ENCODE measurements around the gene MCC.

MCC gene

DNA sequence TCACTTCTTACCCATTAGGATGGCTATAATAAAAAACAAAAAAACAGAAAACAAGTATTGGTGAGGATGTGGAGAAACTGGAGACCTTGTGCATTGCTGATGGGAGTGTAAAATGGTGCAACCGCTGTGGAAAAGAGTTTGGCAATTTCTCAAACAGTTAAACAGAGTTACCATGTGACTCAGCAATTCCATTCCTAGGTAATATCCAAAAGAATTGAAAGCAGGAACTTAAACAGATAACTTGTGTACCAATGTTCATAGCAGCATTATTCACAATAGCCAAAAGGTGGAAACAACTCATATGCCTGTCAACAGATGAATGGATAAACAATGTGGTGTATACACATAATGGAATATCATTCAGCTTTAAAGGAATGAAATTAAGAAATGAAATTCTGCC lies 482.8 kb downstream of the MCC start:
- Histone ChIP-seq H3K4me1 (ENCODE audit: control insufficient read depth, insufficient read depth, low read length) (no peaks in the 10 kb centered on the region), H3K4me3 (ENCODE audit: low read depth, low read length) (no peak overlapping the region), H3K27ac (ENCODE audit: extremely low read depth, low read depth, low read length) (no peak overlapping the region), H3K36me3 (ENCODE audit: control insufficient read depth in 2 of 2, insufficient read depth in 1 of 2, low read length in 2 of 2) (peaks cover 59 to 69% of the 10 kb centered on the region in 2 experiments), H3K9me3 (ENCODE audit: control insufficient read depth, insufficient read depth, low read depth, low read length) (no peaks in the 10 kb centered on the region)
- CTCF ChIA-PET, result no interaction called here
- POLR2A ChIA-PET, result no interaction called here
- TF ChIP-seq SCRT1 (tag by site-specific recombination; IDR thresholded peaks at IDR 0.05; ENCODE audit: borderline replicate concordance) (no peak), ZSCAN23 (tag by site-specific recombination; IDR thresholded peaks at IDR 0.05) (no peak), ZBTB7A (tag by site-specific recombination; IDR thresholded peaks at IDR 0.05; ENCODE audit: low read depth) (no peak), ZNF214 (tag by site-specific recombination; IDR thresholded peaks at IDR 0.05; ENCODE audit: borderline replicate concordance) (no peak), KLF10 (tag by site-specific recombination; IDR thresholded peaks at IDR 0.05) (no peak), GLI4 (tag by site-specific recombination; IDR thresholded peaks at IDR 0.05) (no peak), ZNF670 (tag by site-specific recombination; IDR thresholded peaks at IDR 0.05; ENCODE audit: low read depth) (no peak), ZNF416 (tag by site-specific recombination; IDR thresholded peaks at IDR 0.05) (no peak), ZNF223 (tag by site-specific recombination; IDR thresholded peaks at IDR 0.05) (no peak)
- TF ChIP-seq, protein P1, sequence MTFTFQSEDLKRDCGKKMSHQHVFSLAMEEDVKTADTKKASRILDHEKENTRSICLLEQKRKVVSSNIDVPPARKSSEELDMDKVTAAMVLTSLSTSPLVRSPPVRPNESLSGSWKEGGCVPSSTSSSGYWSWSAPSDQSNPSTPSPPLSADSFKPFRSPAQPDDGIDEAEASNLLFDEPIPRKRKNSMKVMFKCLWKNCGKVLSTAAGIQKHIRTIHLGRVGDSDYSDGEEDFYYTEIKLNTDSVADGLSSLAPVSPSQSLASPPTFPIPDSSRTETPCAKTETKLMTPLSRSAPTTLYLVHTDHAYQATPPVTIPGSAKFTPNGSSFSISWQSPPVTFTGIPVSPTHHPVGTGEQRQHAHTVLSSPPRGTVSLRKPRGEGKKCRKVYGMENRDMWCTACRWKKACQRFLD (tag by site-specific recombination; IDR thresholded peaks at IDR 0.05), result no peak
- TF ChIP-seq, protein P2, sequence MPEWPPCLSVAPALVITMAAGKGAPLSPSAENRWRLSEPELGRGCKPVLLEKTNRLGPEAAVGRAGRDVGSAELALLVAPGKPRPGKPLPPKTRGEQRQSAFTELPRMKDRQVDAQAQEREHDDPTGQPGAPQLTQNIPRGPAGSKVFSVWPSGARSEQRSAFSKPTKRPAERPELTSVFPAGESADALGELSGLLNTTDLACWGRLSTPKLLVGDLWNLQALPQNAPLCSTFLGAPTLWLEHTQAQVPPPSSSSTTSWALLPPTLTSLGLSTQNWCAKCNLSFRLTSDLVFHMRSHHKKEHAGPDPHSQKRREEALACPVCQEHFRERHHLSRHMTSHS (tag by site-specific recombination; IDR thresholded peaks at IDR 0.05), result no peak
- TF ChIP-seq, protein P3, sequence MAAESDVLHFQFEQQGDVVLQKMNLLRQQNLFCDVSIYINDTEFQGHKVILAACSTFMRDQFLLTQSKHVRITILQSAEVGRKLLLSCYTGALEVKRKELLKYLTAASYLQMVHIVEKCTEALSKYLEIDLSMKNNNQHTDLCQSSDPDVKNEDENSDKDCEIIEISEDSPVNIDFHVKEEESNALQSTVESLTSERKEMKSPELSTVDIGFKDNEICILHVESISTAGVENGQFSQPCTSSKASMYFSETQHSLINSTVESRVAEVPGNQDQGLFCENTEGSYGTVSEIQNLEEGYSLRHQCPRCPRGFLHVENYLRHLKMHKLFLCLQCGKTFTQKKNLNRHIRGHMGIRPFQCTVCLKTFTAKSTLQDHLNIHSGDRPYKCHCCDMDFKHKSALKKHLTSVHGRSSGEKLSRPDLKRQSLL (tag by site-specific recombination; IDR thresholded peaks at IDR 0.05), result no peak

- H3K27ac ChIP-seq (ENCODE audit: extremely low read depth, low read depth, low read length), result no peak overlapping the region
- POLR2A ChIA-PET, result no interaction called here
- no peaks in the 10 kb centered on the region for H3K9me3 ChIP-seq (ENCODE audit: control insufficient read depth, insufficient read depth, low read depth, low read length)
- peaks cover 58 to 62% of the 10 kb centered on the region in 2 experiments for H3K36me3 ChIP-seq (ENCODE audit: control insufficient read depth in 2 of 2, insufficient read depth in 1 of 2, low read length in 2 of 2)
- CTCF ChIA-PET, result no interaction called here
- no peak overlapping the region for H3K4me3 ChIP-seq (ENCODE audit: low read depth, low read length)
- H3K4me1 ChIP-seq (ENCODE audit: control insufficient read depth, insufficient read depth, low read length), result no peaks in the 10 kb centered on the region
- TF ChIP-seq ZNF629 (tag by site-specific recombination; IDR thresholded peaks at IDR 0.05) (no peak), ZFHX2 (tag by site-specific recombination; conservative IDR thresholded peaks at IDR 0.05) (no peak), ZNF202 (tag by site-specific recombination; IDR thresholded peaks at IDR 0.05; ENCODE audit: borderline replicate concordance) (no peak), PRDM1 (tag by site-specific recombination; IDR thresholded peaks at IDR 0.05) (no peak), BCL11A (tag by site-specific recombination; IDR thresholded peaks at IDR 0.05; ENCODE audit: low read depth) (no peak), OVOL3 (tag by site-specific recombination; IDR thresholded peaks at IDR 0.05) (no peak), ZNF10 (tag by site-specific recombination; IDR thresholded peaks at IDR 0.05) (no peak), OSR2 (tag by site-specific recombination; IDR thresholded peaks at IDR 0.05) (no peak), SP7 (tag by site-specific recombination; IDR thresholded peaks at IDR 0.05) (no peak), REPIN1 (tag by site-specific recombination; IDR thresholded peaks at IDR 0.05; ENCODE audit: low read depth) (no peak)
Observed at GRCh38 chr5:113003763-113004162, 484.5 kb downstream of the MCC start.

GRCh38 chr5:113002423-113002822 lies 485.8 kb downstream of the MCC start:
- H3K4me3 ChIP-seq (ENCODE audit: low read depth, low read length), result no peak overlapping the region
- no peaks in the 10 kb centered on the region for H3K4me1 ChIP-seq (ENCODE audit: control insufficient read depth, insufficient read depth, low read length)
- peaks cover 52 to 57% of the 10 kb centered on the region in 2 experiments for H3K36me3 ChIP-seq (ENCODE audit: control insufficient read depth in 2 of 2, insufficient read depth in 1 of 2, low read length in 2 of 2)
- no peaks in the 10 kb centered on the region for H3K9me3 ChIP-seq (ENCODE audit: control insufficient read depth, insufficient read depth, low read depth, low read length)
- ChIA-PET CTCF (interaction anchor here (0.5 kb wide), 1 partner anchor 31 kb away, joined by 3 read pairs; no protein-coding TSS in a partner anchor), POLR2A (no interaction called here)
- H3K27ac ChIP-seq (ENCODE audit: extremely low read depth, low read depth, low read length), result no peak overlapping the region
- TF ChIP-seq SP2 (tag by site-specific recombination; IDR thresholded peaks at IDR 0.05) (no peak), ZBTB1 (tag by site-specific recombination; IDR thresholded peaks at IDR 0.05) (no peak), ZBTB10 (tag by site-specific recombination; IDR thresholded peaks at IDR 0.05) (no peak), ZNF16 (tag by site-specific recombination; IDR thresholded peaks at IDR 0.05; ENCODE audit: low read depth) (no peak), ZNF398 (tag by site-specific recombination; IDR thresholded peaks at IDR 0.05) (no peak), ZBTB7A (tag by site-specific recombination; IDR thresholded peaks at IDR 0.05; ENCODE audit: low read depth) (no peak)
